ENCODE data around the gene ZNF324B.
"Not testable (repeated sequence)": the region's sequence is repeated elsewhere in the genome, so short reads cannot be mapped to it uniquely, and the experiment has no call there.

The ZNF324B gene

GRCh38 chr19:58455306-58455705 lies 3.9 kb downstream of the ZNF324B start:
- DNase-seq, result no peak

GRCh38 chr19:58456111-58456510 lies 4.7 kb downstream of the ZNF324B start:
- DNase-seq, result no peak

GRCh38 chr19:58460039-58460438 lies 8.6 kb downstream of the ZNF324B start:
- DNase-seq, result no peak

GRCh38 chr19:58466089-58466759 lies 14.8 kb downstream of the ZNF324B start:
- no peak for DNase-seq

GRCh38 chr19:58466760-58467589 lies 15.6 kb downstream of the ZNF324B start, which contains the start of gene ZNF324:
Gene ZNF324, plus strand, starts transcription at chr19:58467080. Its CDS starts 2,106 bp downstream, at chr19:58469186.
- DNase-seq, result peak; percentile 80

GRCh38 chr19:58468216-58468839 lies 16.9 kb downstream of the ZNF324B start:
- no peak for DNase-seq

GRCh38 chr19:58469241-58470013 lies 18.0 kb downstream of the ZNF324B start:
- DNase-seq, result no peak

- DNase-seq, result not testable (repeated sequence)
Observed at GRCh38 chr19:58470837-58471543, 19.6 kb downstream of the ZNF324B start.

GRCh38 chr19:58471736-58472135 lies 20.3 kb downstream of the ZNF324B start:
- no peak for DNase-seq

GRCh38 chr19:58473775-58474174 lies 22.4 kb downstream of the ZNF324B start:
- no peak for DNase-seq

GRCh38 chr19:58474291-58474996 lies 23.0 kb downstream of the ZNF324B start:
- no peak for DNase-seq

- no peak for DNase-seq
Observed at GRCh38 chr19:58474997-58475713, 23.7 kb downstream of the ZNF324B start.

GRCh38 chr19:58475714-58476497 lies 24.5 kb downstream of the ZNF324B start, which contains the start of gene ZNF446:
Gene ZNF446, plus strand, starts transcription at chr19:58476352. Its CDS starts 867 bp downstream, at chr19:58477219.
- DNase-seq, result peak; percentile 89

GRCh38 chr19:58476498-58477015 lies 25.1 kb downstream of the ZNF324B start:
- DNase-seq, result no peak

- no peak for DNase-seq
Observed at GRCh38 chr19:58477130-58477529, 25.7 kb downstream of the ZNF324B start.

- DNase-seq, result no peak
Observed at GRCh38 chr19:58477871-58478270, 26.4 kb downstream of the ZNF324B start.

- DNase-seq, result no peak
Observed at GRCh38 chr19:58479303-58479702, 27.9 kb downstream of the ZNF324B start.

GRCh38 chr19:58479736-58480480 lies 28.5 kb downstream of the ZNF324B start:
- no peak for DNase-seq

GRCh38 chr19:58480481-58480830 lies 29.0 kb downstream of the ZNF324B start:
- DNase-seq, result no peak
